ENCODE data around the gene EIF3L. TPM values are rescaled to one million over a fixed set of nuclear protein-coding genes. Genes with fewer than 3 reads are reported as not detected.

EIF3L gene
- total and polyA plus RNA-seq, 8 donors: 310 to 1,258 (median 1,142) TPM

GRCh38 chr22:37904572-37905533 is 55.6 kb downstream of the EIF3L start:
- Histone ChIP-seq H3K4me1 (peaks cover 6 to 40% of the 10 kb centered on the region in 2 donors), H3K9me3 (no peaks in the 10 kb centered on the region), H3K36me3 (no peaks in the 10 kb centered on the region), H3K27ac (peak overlapping the region; percentile 82 to 85), H3K27me3 (no peaks in the 10 kb centered on the region), H3K4me3 (peak overlapping the region in 1 of 2 donors; percentile 59)
- DNase-seq (peak in 1 of 4 donors; percentile 76), ATAC-seq (peak; percentile 64)
- TF ChIP-seq, protein P1, sequence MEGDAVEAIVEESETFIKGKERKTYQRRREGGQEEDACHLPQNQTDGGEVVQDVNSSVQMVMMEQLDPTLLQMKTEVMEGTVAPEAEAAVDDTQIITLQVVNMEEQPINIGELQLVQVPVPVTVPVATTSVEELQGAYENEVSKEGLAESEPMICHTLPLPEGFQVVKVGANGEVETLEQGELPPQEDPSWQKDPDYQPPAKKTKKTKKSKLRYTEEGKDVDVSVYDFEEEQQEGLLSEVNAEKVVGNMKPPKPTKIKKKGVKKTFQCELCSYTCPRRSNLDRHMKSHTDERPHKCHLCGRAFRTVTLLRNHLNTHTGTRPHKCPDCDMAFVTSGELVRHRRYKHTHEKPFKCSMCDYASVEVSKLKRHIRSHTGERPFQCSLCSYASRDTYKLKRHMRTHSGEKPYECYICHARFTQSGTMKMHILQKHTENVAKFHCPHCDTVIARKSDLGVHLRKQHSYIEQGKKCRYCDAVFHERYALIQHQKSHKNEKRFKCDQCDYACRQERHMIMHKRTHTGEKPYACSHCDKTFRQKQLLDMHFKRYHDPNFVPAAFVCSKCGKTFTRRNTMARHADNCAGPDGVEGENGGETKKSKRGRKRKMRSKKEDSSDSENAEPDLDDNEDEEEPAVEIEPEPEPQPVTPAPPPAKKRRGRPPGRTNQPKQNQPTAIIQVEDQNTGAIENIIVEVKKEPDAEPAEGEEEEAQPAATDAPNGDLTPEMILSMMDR (IDR thresholded peaks at IDR 0.05): no peak
- intact Hi-C loops (cut with DNase I): no loop called here

- ATAC-seq (peak; percentile 91), DNase-seq (peak; percentile 43 to 96 (median 73))
- Histone ChIP-seq H3K27me3 (no peaks in the 10 kb centered on the region), H3K27ac (peak within 1 kb of the TSS; percentile 82 to 85), H3K4me3 (peak within 1 kb of the TSS; percentile 59 to 61), H3K4me1 (peaks cover 6 to 40% of the 10 kb centered on the region in 2 donors), H3K9me3 (no peaks in the 10 kb centered on the region), H3K36me3 (no peaks in the 10 kb centered on the region)
- intact Hi-C loops (cut with DNase I): no loop called here
- TF ChIP-seq, protein P1 (IDR thresholded peaks at IDR 0.05): no peak
Observed at GRCh38 chr22:37905534-37906363, 56.5 kb downstream of the EIF3L start, which contains the start of gene MICALL1. Gene MICALL1, plus strand, starts transcription at chr22:37906297. Its CDS starts 126 bp downstream, at chr22:37906423.

- Histone ChIP-seq H3K27me3 (no peaks in the 10 kb centered on the region), H3K9me3 (no peaks in the 10 kb centered on the region), H3K4me1 (peaks cover 6 to 46% of the 10 kb centered on the region in 2 donors), H3K4me3 (peak overlapping the region; percentile 59 to 61), H3K27ac (peak overlapping the region; percentile 77 to 82), H3K36me3 (no peaks in the 10 kb centered on the region)
- DNase-seq (no peak), ATAC-seq (peak; percentile 12)
- TF ChIP-seq, protein P1 (IDR thresholded peaks at IDR 0.05): no peak
- intact Hi-C loops (cut with DNase I): no loop called here
Observed at GRCh38 chr22:37906364-37907008, 57.3 kb downstream of the EIF3L start.

GRCh38 chr22:37907036-37907954 is 58.1 kb downstream of the EIF3L start:
- H3K27ac ChIP-seq: peak overlapping the region; percentile 77 to 82
- DNase-seq (no peak), ATAC-seq (no peak)
- H3K4me1 ChIP-seq: peaks cover 6 to 52% of the 10 kb centered on the region in 2 donors
- peaks cover 0 to 4% of the 10 kb centered on the region in 2 donors for H3K36me3 ChIP-seq
- H3K9me3 ChIP-seq: no peaks in the 10 kb centered on the region
- intact Hi-C loops (cut with DNase I): no loop called here
- H3K27me3 ChIP-seq: no peaks in the 10 kb centered on the region
- peak overlapping the region; percentile 59 to 61 for H3K4me3 ChIP-seq
- TF ChIP-seq, protein P1 (IDR thresholded peaks at IDR 0.05): no peak
